NOMO-1 (cell line): ENCODE results near the gene ZNF490.
A peak's percentile ranks its signal among the peaks of the same experiment; 100 is the strongest.
"Not testable (repeated sequence)": the region's sequence is repeated elsewhere in the genome, so short reads cannot be mapped to it uniquely, and the experiment has no call there.

Experiments used
- DNase-seq, 2 experiments: peaks; one replicate each; lab custom pipeline; 2025; ENCODE audit not compliant: unreplicated experiment in 2 of 2; lab: John Stamatoyannopoulos, UW

The ZNF490 gene

GRCh38 chr19:12610540-12611360, at the start of gene ZNF490, which contains the start of gene ZNF791:
Gene ZNF490 (minus strand): TSS chr19:12610813. CDS start chr19:12610680, 133 bp downstream.
Gene ZNF791 (plus strand): TSS chr19:12610920. CDS start chr19:12611080, 160 bp downstream.
- DNase-seq = peak; percentile 92 to 94

- no peak for DNase-seq
Measured at GRCh38 chr19:12657966-12658365, 47.4 kb upstream of the ZNF490 start.

- no peak for DNase-seq
Measured at GRCh38 chr19:12656899-12657571, 46.4 kb upstream of the ZNF490 start.

GRCh38 chr19:12655546-12655945, 44.9 kb upstream of the ZNF490 start:
- no peak for DNase-seq

GRCh38 chr19:12652219-12652618, 41.6 kb upstream of the ZNF490 start:
- DNase-seq = no peak

- no peak for DNase-seq
Measured at GRCh38 chr19:12649941-12650340, 39.3 kb upstream of the ZNF490 start.

DNA sequence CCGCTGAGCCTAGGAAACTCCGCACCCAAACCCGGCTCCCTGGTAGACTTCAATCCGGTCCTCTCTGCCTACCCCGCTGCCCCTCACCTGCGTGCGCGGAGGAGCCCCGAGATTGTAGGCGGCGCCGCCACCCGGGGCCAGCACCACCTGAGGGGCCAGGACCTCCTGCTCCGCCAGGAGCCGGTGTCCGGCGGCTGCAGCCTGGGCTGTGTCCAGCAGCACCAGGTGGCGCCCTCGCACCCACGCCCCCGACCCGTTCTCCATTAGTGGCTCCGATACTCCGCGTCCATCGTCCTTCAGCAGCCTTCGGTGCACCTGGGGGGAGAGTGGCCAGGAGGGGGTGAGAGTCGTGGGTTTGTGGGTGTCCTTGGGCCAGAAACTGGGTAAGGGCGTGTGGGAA, 37.5 kb upstream of the ZNF490 start:
- no peak for DNase-seq

DNA sequence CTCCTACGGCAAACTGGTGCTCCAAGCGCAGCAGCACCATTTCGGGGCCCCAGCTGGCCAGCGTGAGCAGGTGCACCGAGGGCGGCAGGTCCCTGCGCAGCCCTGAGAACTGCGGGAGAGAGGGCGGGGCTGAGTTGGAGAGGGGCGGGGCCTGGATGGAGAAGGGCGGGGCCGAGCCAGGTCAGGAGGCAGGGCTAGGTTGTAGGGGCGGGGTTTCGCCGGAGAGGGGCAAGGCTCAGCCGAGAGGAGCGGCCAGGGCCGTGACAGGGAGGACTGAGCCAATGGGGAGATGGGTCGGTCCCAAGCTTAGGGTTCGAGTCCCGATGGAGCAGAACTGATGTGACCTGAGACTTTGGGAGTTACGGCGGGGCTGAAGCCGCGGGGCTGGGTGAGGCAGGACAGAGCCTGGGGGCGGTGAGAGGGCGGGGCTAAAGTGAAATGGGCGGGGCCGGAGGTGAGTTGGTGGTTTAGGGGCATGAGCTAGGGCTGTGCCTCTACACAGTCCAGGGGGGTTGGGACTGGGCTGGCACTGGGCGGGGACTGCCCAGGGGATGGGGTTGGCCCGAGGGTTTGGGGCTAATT, 37.0 kb upstream of the ZNF490 start:
- DNase-seq = no peak

DNA sequence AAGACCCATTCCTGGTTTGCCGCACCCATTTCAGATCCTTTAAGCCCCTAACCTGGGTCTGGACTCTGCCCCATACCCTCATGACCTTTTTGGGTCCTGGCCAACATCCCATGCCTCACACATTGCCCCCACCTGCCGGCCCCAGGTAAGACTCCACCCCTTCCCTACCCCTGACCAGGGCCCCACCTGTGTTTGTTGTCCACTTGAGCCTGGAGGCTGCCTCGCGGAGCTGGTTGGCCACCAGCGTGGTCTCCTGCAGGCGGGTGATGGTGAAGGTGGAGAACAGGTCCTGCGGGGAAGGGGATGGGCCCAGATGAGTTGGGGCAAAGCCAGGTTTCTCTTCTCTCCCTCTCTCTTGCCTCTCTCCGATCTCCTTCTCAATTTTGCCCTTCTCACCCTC, 36.4 kb upstream of the ZNF490 start:
- no peak for DNase-seq

GRCh38 chr19:12646551-12646950, 35.9 kb upstream of the ZNF490 start:
- no peak for DNase-seq

DNA sequence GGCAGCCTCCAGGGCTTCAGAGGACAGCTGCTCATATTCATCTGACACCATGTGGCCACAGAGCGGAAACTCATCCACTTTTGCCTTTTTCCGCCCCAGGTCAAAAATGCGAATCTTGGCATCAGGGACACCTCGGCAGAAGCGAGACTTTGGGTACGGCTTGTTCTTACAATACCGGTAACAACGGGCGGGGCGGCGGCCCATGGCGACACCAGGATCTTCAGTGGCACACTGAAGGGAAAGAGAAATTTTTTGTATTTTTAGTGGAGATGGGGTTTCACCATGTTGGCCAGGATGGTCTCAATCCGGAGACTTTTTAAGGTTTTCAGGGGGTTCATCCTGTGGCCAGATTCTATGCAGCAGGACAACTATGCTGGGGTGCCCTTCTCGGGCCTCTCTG, 33.1 kb upstream of the ZNF490 start:
- not testable (repeated sequence) for DNase-seq

DNA sequence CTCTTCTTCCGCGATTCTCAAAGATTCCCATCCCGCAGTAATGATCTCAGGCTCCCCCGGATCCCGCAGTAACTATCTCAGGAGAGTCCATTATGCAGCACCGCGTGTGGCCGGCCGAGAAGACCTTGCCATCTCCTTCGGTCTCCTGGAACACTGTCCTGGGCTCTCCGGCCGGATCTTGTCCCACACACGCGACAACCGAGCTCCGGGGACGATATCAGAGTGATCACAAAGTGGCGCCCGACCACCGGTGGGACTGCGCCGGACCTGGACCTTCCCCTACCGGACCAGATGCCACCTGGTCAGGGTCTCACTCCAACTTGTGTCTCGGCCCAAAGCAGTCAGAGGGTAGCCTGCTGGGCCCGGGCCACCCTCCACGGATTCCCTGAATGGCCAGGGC, 31.9 kb upstream of the ZNF490 start:
- DNase-seq = no peak

- no peak for DNase-seq
Measured at GRCh38 chr19:12641456-12641855, 30.8 kb upstream of the ZNF490 start.

DNA sequence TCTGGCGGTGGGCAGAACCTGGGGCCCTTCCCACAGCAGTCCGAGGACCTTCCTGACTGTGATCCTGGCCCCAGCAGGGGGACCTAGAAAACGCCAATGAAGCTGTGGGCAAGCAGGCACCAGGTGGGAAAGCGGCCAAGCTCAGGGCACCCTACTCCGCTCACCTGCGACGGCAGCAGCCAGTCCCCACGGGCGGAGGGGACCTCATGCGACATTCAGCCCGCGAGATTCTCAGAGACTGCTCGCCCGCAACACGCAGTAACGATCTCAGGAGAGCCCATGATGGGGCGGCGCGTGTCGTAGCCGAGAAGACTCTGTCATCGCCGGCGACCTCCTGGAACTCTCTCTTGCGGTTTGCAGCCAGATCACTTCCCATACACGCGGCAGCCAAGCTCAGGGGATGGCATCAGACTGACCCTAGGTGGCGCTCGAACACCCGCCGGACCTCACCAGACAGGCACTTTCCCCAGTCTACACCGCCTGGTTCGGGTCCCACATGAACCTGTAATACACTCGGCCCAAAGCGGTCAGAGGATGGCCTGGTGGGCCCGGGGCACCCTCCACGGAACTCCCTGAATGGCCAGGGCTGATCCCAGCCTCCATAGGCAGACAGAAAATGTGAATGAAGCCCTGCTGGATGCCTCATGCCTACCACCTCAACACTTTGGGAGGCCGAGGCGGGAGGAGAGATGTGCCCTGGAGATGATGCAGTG, 29.4 kb upstream of the ZNF490 start:
- peak; percentile 78 to 81 for DNase-seq

- DNase-seq = no peak
Measured at GRCh38 chr19:12638611-12639182, 28.1 kb upstream of the ZNF490 start.

DNA sequence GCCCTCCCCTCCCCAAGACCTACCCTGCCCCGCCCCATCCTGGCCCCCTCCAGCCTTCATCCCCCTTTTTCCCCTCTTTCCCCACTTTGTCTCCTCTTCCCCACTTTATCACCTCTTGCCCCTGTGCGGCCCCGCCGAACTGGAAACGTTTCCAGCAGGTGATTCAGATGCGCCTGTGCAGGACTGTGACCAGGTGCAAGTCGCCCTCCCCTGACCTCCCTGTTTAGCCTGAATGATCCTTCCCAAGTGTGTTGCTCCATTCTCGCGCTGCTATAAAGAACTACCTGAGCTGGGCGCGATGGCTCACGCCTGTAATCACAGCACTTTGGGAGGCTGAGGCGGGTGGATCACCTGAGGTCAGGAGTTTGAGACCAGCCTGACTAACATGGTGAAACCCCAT, 26.0 kb upstream of the ZNF490 start:
- no peak for DNase-seq

- no peak for DNase-seq
Measured at GRCh38 chr19:12629215-12629614, 18.6 kb upstream of the ZNF490 start.

DNA sequence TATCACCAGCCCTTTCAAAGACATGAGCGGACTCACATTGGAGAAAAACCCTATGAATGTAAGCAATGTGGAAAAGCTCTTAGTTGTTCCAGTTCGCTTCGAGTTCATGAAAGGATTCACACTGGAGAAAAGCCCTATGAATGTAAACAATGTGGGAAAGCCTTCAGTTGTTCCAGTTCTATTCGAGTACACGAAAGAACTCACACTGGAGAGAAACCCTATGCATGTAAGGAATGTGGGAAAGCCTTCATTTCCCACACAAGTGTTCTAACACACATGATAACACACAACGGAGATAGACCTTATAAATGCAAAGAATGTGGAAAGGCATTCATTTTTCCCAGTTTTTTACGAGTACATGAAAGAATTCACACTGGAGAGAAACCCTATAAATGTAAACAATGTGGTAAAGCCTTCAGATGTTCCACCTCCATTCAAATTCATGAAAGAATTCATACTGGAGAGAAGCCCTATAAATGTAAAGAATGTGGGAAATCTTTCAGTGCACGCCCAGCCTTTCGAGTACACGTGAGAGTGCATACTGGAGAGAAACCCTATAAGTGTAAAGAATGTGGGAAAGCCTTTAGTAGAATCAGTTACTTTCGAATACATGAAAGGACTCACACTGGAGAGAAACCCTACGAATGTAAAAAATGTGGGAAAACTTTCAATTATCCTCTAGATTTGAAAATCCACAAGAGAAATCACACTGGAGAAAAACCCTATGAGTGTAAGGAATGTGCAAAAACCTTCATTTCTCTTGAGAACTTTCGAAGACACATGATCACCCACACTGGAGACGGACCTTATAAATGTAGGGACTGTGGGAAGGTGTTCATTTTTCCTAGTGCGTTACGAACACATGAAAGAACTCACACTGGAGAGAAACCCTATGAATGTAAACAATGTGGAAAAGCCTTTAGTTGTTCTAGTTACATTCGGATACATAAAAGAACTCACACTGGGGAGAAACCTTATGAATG, 17.7 kb upstream of the ZNF490 start:
- DNase-seq = no peak

DNA sequence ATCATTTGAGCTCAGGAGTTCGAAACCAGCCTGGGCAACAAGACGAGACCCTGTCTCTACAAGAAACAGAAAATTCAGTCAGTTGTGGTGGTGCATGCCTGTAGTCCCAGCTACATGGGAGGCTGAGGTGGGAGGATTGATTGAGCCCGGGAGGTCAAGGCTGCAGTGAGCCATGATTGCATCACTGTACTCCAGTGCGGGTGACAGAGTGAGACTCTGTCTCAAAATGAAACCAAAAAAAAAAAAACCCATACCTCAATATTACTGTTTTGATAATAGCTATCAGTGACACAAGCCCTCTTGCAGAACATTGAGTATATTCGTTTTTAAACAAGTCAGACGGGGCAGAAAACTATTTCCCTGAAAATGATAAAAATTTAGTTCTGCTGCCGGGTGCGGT, 16.3 kb upstream of the ZNF490 start:
- no peak for DNase-seq
